NCI-H2107 treated with DMSO at 0.1 percent for 48 hours (cell line): ENCODE data around the gene DEDD.

Experiments used
- DNase-seq: peaks from one replicate; lab custom pipeline; 2025; ENCODE audit not compliant: unreplicated experiment; lab: John Stamatoyannopoulos, UW

Gene DEDD

DNA sequence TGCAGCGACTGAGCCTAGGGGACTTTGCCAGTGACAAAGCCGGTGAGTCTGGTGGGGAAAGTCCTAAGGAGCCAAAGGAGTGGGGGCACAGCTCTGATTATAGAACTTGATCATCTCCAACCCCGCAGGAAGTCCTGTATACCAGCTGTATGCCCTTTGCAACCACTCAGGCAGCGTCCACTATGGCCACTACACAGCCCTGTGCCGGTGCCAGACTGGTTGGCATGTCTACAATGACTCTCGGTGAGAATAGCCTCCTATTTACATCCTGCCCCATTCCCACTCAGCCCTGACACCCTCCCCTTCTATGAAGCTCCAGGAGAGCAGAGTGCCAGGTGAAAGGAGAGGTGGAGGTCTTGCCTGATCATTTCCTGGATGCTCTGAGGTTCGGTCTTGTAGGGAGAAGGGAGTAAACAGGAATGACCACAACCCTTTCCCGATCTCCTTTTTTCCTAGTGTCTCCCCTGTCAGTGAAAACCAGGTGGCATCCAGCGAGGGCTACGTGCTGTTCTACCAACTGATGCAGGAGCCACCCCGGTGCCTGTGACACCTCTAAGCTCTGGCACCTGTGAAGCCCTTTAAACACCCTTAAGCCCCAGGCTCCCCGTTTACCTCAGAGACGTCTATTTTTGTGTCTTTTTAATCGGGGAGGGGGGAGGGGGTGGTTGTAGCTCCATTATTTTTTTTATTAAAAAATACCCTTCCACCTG is 32.6 kb upstream of the DEDD start:
- DNase-seq: no peak

DNA sequence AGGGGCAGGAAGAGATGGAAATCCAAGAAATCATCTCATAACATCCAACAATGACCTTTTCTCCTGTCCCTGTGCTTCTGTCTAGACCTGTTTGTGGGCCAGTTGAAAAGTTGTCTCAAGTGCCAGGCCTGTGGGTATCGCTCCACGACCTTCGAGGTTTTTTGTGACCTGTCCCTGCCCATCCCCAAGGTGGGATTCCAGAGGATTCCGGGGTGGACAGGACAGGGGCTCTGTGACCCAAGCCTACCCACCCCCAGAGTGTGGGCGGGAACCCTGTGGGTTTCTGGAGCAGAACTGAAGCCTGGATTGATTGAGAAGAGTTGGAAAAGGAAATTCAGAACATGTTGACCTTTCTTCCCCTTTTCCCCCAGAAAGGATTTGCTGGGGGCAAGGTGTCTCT is 31.3 kb upstream of the DEDD start:
- no peak for DNase-seq

DNA sequence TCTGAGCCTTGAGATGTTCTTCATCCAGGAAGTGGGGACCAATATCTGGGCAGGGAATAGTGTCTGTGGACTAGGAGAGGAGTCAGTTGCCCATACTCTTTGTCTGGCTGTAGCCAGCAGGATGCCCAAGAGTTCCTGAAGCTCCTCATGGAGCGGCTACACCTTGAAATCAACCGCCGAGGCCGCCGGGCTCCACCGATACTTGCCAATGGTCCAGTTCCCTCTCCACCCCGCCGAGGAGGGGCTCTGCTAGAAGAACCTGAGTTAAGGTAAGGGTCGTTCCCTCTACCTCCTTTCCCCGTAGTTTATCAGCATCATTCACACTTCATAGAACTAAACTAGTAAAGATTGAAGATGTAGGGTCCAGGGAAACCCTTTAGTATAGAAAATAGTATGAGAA is 30.3 kb upstream of the DEDD start:
- DNase-seq: no peak

DNA sequence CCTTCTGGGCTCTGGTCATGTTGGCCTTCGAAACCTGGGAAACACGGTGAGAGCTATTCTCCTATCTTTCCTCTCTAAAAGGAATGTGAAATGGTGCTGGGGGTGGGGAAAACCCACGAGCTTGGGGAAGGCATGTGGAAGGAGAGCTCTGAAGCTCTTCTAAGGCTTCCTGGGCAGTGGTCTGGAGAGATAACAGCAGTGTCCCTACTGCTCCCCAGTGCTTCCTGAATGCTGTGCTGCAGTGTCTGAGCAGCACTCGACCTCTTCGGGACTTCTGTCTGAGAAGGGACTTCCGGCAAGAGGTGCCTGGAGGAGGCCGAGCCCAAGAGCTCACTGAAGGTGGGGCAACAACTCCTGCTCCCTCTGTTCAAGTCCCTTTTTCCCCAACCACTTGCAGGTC is 29.6 kb upstream of the DEDD start:
- no peak for DNase-seq

DNA sequence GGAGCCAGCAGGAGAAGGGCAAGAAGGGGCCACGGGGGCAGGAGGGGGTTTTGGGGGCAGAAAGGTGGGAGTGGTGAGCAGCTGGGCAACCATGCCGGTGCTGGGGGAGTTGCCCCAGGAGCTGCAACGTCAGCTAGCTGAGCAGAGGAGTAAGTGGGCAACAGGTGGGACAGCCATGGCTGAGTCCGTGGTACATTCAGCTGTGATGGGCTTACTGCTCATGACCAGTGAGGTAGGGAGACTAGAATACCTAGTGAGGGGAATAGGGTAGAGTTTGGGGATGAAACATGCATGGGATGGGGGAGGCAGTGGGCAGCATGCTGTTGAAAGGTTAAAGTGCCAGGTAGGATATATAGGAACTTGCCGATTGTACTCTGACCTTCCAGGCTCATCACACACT is 29.2 kb upstream of the DEDD start:
- DNase-seq: no peak

DNA sequence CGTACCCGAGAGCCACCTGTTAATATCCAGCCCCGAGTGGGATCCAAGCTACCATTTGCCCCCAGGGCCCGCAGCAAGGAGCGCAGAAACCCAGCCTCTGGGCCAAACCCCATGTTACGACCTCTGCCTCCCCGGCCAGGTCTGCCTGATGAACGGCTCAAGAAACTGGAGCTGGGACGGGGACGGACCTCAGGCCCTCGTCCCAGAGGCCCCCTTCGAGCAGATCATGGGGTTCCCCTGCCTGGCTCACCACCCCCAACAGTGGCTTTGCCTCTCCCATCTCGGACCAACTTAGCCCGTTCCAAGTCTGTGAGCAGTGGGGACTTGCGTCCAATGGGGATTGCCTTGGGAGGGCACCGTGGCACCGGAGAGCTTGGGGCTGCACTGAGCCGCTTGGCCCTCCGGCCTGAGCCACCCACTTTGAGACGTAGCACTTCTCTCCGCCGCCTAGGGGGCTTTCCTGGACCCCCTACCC is 28.2 kb upstream of the DEDD start:
- DNase-seq: no peak

DNA sequence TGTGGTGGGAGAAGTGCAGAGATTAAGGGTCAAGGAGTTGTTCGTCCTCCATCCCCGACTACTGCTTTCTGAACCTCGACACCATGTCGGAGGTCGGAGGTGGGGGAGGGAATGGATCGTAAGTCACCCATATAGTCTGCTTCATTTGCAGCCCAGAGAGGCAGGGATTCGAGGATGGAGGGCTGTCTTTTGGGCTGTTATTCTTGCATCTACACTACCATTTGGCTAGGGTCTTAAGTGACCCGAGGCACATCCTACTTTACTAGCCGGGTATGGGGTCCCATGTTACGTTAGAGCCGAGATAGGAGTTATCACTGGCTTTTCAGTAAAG is 27.4 kb upstream of the DEDD start:
- DNase-seq: no peak

DNA sequence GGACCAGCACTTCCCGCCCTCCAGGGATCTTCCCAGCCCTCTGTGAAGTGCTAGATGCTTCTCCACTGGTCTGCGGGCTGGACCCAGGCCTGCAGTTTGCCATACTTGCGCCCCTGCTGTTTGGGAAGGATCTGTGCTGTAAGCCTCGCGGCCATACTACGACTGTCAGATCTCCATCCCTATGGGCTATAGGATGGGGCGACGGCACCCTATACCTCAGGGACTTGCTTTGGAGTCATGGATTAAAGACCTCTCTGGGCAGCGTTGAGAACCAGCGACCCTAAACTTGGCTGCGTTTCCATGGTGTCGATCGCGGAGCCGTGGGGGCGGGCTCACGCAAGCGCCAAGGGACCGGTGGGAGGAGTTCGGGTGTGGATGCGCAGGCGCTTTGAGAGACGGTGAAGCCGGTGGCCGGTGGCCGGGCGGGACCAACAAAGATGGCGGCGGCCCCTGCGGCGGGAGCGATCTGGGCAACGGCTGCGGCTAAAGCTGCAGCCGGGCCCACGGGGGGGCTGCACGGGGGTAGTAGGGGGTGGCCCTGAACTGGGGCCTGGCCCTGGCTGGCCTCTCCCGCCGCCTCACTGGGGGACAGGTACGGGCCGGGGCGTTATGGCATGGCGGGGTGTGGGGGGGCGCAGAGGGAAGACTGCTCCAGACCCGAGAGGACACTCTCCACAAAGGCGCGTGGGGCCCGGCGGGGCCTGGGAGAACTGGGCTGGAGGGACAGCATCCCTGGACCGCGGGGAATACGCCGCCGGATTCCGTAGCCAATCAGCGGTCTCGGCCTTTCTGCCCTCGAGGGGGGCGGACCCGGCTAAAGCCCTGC is 26.8 kb upstream of the DEDD start, which contains the start of gene USP21:
USP21 (plus strand) TSS at position 414 of the 826 bp plus-strand sequence. CDS start 1,141 bp downstream, outside the sequence.
- DNase-seq: peak; percentile 91

DNA sequence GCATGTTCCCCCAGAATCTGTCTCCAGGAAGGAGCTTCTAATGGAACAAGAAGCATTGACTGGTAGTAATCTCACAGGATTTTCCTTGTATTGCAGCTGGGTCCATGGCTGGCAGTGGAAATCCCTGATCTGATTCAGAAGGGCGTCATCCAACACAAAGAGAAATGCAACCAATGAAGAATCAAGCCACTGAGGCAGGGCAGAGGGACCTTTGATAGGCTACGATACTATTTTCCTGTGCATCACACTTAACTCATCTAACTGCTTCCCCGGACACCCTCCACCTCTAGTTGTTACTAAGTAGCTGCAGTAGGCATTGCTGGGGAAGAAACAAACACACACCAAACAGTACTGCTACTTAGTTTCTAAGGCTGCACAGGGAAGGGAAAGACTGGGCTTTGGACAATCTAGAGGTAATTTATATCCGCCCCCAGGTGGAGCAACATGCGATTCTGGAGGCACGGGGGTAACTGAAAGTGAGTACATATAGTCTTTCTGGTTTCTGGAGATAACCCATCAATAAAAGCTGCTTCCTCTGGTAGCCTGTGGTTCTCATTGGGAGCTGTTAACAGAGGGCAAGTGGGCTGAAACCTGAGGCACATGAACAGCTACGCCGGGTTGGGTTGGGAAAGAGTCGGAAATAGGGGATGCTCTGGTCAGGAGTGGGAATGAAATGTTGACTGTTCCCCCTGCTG is 26.0 kb upstream of the DEDD start:
- no peak for DNase-seq

DNA sequence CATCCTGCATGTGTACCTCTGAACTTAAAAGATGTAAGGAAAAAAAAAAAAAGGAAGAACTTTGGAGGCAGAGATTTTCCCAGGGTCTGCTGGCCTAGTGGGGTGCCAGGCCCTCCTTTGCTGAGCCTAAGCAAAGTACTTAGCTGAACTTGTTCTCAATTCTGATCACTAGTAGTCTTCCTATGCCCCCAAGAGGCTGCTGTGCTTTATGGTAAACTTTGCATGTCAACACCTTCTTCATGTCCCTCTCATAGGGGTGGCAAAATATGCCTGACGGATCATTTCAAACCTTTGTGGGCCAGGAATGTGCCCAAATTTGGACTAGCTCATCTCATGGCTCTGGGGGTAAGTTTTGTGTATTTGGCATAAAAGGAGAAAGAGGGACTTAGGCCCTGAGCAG is 25.4 kb upstream of the DEDD start:
- DNase-seq: no peak

DNA sequence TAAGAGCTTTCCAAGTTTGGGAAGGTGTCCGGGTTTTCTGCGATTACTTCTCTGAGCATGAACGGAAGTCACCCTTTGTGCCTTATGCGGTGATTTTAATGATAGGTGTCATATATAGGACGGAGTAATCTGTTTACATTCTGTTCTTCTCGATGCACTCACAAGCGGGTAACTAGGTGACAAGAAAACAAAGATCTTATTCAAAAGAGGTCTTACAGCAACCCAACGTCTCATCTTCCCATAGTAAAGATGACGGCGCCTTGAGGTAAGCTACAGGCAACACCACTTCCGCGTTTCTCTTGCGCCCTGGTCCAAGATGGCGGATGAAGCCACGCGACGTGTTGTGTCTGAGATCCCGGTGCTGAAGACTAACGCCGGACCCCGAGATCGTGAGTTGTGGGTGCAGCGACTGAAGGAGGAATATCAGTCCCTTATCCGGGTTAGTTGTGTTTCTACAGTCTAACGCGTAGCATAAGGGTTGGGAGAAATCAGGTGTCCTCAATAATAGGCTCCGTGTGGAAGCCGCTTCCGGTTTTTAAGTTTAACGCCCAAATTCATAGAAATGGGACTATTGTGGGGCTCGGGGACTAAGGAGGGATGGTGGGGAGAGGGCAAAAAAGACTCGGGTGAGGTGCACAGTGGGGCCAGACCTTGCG is 21.3 kb upstream of the DEDD start, which contains the start of gene UFC1:
UFC1 (plus strand) TSS at position 297 of the 656 bp plus-strand sequence; CDS start at position 317, 20 bp downstream.
- peak; percentile 90 for DNase-seq

DNA sequence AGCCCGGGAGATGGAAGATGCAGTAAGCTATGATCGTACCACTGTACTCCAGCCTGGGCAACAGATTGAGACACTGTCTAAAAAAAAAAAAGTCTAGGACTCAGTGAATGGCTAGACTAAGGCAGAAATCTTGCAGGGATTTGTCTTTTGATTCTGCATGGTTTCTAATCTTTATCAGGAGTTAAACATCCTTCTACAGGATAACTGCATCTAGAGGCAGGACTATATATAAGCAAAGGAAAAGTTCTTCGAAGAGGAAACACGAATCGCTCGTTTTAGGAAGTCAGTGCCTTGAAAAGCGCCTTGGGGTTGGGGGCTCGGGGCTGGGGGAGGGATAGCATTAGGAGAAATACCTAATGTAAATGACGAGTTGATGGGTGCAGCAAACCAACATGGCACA is 20.7 kb upstream of the DEDD start:
- no peak for DNase-seq

DNA sequence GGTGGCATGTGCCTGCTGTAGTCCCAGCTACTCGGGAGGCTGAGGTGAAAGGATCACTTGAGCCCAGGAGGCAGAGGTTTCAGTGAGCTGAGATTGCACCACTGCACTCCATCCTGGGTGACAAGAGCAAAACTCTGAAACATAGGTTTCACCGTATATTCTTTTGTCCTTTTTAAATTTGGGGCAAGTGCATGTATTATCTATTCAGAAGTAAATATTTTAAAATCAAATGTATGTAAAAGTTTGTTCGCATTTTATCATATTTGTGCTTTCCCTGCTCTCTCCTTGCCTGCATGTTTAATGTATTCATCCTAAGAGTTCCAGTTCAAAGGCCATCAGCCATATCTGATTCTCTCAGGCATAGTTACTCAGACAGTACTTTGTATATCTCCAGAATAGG is 13.4 kb upstream of the DEDD start:
- DNase-seq: no peak

DNA sequence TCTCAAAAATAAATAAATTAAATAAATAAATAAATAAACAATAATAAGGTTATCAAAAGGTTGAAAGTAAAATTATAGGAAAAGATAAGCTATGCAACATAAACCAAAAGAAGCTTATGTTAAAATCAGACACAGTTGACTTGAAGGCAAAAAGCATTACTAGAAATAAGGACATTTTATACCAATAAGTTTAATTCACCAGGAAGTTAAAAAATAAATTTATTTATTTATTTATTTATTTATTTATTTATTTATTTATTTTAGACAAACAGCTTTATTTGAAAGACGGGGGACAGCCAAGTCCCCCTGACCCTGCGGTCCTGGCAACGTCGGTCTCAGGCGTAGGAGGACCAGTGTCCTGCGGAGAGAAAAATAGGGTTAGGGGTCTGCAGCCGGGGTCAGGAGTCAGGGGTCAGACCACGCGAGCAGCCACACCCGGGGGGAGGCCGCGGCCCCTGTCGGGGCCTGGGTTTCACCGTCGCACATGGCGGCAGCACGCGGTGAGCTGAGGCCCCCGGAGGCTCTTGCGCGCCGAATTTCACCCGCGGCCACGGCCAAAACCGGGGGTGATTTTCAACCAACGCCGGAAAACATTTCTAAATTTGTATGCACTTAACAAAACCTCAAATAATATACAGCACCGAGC is 8.4 kb upstream of the DEDD start:
- no peak for DNase-seq

DNA sequence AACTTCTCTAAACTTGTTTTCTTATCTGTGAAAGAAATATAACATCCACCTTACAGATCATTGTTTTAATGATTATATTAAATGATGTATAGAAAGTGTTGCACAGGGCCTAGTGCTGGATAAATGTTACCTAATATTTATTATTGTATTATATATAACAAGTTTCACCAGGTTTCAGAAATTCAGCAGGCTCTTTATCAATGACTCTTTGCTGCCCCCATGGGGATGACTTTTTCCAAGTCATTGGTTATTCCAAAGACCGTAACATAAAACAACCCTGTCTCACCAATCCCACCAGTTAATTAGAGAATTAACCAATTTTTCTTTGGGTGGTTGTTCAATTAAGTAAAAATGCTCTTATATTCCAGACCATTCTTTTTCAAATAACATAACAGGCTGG is 7.3 kb upstream of the DEDD start:
- DNase-seq: peak; percentile 51

DNA sequence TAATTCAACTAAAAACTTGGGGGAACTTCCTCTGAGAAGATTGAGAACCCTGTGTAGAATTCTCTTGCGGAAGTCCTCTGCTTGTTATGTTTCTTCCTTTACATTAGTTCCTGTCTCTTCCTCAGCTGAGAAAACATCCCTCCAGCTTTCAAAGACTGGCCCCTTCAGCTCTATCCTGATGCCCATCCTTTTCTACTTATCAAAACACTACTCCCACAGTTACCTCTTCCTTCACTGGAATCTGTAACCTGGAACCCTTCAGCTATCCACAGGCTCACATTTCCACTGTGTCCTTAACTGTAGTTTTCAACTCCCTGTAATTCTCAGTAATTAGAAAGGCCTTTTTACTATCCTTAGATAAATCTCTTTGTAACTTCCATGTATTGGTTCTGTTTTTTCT is 6.0 kb upstream of the DEDD start:
- no peak for DNase-seq

DNA sequence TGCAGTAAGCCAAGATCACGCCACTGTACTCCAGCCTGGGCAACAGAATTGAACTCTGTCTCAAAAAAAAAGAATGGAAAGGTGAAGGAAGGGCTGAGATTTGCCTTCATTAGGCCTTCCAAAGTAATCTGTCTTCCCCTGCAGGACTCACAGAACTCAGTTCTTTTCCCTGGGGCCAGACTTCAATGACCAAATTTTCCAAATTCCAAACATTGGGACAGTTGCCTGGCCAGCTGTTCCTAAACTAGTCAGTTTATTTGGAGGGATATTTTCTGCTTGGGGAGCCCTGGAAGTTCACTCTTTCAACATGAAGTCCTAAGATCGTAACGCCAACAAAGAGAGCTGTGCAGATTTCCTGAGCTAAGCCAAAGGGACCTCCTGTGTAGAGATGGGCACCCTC is 5.4 kb upstream of the DEDD start:
- DNase-seq: no peak

DNA sequence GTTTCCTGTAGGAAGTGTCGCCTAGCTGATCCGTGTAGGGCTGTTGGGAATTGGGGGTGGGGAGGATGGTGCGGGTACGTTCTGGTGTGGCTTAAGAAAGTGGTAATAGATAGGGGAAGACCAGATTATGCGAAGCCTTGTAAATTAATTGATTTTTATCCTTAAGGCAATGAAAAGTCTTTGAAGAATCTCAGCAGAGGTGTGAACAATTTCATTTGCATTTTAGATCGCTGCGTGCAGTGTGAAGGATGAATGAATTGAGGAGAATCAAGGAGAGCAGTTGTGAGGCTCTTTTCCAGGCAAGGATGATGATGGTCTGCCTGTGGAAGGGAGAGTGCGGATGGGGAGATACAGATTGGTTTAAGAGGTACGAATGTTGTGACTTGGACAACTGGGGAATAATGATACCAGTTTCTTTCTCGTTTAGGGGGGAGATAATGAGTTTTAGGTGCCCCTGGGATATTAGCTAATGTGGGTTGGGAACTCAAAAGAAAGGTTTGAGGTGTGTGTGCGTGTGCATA is 813 bp upstream of the DEDD start:
- DNase-seq: no peak

DNA sequence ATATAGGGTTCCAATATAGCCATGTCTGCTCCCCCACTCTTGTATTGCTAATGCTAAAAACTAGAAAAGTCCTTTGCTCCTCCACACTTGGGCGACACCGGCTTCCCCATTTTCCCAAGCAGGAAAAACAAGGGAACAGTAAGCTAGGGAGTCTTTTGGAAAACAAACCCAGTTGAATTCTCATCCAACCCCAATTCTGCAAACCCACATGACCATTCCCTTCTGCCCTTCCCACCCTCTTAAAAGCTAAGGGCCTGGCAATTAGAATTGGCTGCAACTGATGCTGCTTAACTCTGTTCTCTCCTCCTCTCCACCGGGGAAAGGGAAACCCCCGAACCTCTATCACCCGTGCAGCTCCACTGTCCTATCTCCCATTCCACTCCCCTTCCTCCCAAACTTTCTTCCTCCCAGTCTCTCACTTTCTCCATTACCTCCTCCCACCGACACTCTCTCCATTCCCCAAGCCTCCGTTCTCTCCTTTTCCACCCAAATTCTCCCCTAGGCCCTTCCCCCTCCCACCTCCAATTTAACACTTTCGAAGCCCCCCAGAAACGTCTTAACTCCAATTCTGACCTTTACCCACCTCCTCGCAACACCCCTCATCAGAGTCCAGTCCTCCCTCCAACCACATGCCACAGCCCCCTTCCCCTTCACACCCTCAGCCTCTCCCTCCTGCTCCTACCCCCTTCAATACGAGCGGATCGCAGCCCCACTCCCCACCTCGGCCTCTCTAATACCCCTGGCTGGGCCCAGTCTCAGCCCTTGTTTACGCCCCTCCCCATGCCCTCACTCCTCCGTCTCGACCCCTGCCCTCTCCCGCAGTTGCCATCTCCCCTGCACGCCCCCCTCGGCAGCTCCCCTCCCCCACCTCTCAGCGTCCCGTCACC is 701 bp downstream of the DEDD start:
- DNase-seq: no peak

DNA sequence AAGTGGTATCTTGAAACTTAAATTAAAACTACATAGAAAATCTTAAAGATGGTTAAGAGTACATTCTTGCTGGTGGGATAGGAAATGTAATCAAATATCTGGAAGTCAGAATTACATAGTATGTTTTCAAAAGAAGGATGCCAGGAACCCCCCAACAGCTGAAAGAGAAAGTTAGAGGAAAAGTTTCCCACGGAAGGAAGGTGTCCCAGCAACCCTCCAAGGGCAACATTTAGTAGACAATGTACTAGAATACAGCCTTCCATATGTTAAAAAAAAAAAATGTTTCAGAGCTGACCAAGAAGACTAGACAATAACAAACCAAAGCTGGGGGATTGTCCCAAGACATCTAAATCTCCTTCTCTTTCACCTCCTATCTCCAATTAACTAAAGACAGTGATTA is 2.2 kb downstream of the DEDD start:
- DNase-seq: no peak
